Esophagus squamous epithelium (tissue), 5 donors: ENCODE data around the gene RINL. TPM values are rescaled to one million over a fixed set of nuclear protein-coding genes. Genes with fewer than 3 reads are reported as not detected.

Source experiments
- DNase-seq: peaks from one replicate; lab custom pipeline; 2025; lab: John Stamatoyannopoulos, UW
- H3K27ac ChIP-seq, 4 donors: fragments of 200-600 bp; sonication (generic); one replicate each; pipeline ENCODE4 v1.5.1; 2016 to 2019; ENCODE audit warnings: mild to moderate bottlenecking in 1 of 4
- H3K27me3 ChIP-seq, 4 donors: fragments of 200-600 bp; sonication (generic); 1 replicate in 3 of 4; 2 replicates in 1 of 4; pipeline versions ENCODE4 v1.5.1 to v1.6.0; 2017 to 2021; ENCODE audit warnings: antibody characterized with exemption in 1 of 4
- H3K36me3 ChIP-seq, 3 donors: fragments of 200-600 bp; sonication (generic); one replicate each; pipeline ENCODE4 v1.5.1; 2016 to 2019
- H3K4me1 ChIP-seq, 3 donors: fragments of 200-600 bp; sonication (generic); one replicate each; pipeline ENCODE4 v1.5.1; 2017 to 2019
- H3K4me3 ChIP-seq, 4 donors: fragments of 200-600 bp; sonication (generic); 1 replicate in 3 of 4; 2 replicates in 1 of 4; pipeline ENCODE4 v1.5.1; 2016 to 2019; ENCODE audit warnings: mild to moderate bottlenecking in 2 of 4, moderate library complexity in 1 of 4
- H3K9me3 ChIP-seq, 3 donors: fragments of 200-600 bp; sonication (generic); one replicate each; pipeline ENCODE4 v1.5.1; 2016 to 2019
- POLR2A ChIP-seq, 4 donors: fragments of 450-650 bp; IDR thresholded peaks; one replicate each; pipeline ENCODE4 v1.6.1; 2017; ENCODE audit warnings: antibody characterized with exemption in 4 of 4, mild to moderate bottlenecking in 4 of 4, moderate library complexity in 3 of 4
- WGBS, 2 donors: methylation state at CpG; one replicate each; pipeline ENCODE4 v1.1.5; 2018; 5-methylcytosine and 5-hydroxymethylcytosine counted together
- intact Hi-C: fragments of 100-400 bp; cut with DNase I; formaldehyde crosslinking; loops from one replicate; pipeline ENCODE4 v1.15.0; 2022
- total RNA-seq, 4 donors: library from RNA; depleted of rRNA; stranded (reverse); fragments of >200 nt; gene quantifications; one replicate each; pipeline ENCODE4 v1.1.0, GENCODE V29; 2016
- TF ChIP-seq, protein P1 (sequence below), 6 experiments: fragments of 450-650 bp in 4 of 6; fragments of 200-600 bp in 2 of 6; sonication (generic) in 2 of 6; IDR thresholded peaks; one replicate each; pipeline ENCODE4 v1.5.1; 2016 to 2019; ENCODE audit warnings: antibody characterized with exemption in 6 of 6, mild to moderate bottlenecking in 4 of 6, moderate library complexity in 4 of 6
- donor health status: DM: yes; HTN: yes; CAD: no.

Gene RINL
- total RNA-seq, 4 donors from 2014 or later: 4.8 to 14.9 (median 5.7) TPM

GRCh38 chr19:38910488-38910887 is 32.4 kb upstream of the RINL start:
- 91 to 95% methylated on average over 12 of the region's 12 CpGs for WGBS, 2 donors
- peaks cover 0 to 5% (median 0%) of the 10 kb centered on the region in 3 donors for H3K4me1 ChIP-seq
- no peak for DNase-seq

DNA sequence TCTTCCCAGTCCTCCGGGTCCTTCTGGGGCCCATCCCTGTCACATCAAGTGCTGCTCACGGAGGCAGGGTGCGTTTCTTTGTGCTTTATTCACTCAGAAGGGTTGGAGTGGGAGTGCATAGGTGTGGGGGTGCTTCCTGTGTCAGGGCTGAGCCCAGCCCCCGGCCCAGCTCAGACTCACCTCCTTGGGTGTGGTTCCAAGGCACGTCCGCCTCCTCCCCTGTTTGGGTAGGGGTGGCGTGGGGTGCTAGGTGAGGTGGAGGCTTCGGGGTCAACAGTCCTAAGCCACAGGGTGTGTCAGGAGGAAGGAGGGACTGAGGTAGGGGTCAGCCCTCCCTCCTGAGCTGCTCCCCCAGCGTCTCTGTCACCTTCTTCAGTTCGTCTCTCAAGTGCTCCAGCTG is 30.8 kb upstream of the RINL start:
- TF ChIP-seq POLR2A (IDR thresholded peaks at IDR 0.05): no peak
- TF ChIP-seq, protein P1, sequence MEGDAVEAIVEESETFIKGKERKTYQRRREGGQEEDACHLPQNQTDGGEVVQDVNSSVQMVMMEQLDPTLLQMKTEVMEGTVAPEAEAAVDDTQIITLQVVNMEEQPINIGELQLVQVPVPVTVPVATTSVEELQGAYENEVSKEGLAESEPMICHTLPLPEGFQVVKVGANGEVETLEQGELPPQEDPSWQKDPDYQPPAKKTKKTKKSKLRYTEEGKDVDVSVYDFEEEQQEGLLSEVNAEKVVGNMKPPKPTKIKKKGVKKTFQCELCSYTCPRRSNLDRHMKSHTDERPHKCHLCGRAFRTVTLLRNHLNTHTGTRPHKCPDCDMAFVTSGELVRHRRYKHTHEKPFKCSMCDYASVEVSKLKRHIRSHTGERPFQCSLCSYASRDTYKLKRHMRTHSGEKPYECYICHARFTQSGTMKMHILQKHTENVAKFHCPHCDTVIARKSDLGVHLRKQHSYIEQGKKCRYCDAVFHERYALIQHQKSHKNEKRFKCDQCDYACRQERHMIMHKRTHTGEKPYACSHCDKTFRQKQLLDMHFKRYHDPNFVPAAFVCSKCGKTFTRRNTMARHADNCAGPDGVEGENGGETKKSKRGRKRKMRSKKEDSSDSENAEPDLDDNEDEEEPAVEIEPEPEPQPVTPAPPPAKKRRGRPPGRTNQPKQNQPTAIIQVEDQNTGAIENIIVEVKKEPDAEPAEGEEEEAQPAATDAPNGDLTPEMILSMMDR (IDR thresholded peaks at IDR 0.05): no peak
- H3K27me3 ChIP-seq: peaks cover 0 to 23% (median 1%) of the 10 kb centered on the region in 4 donors
- 66 to 78% methylated on average over 3 to 5 of the region's 10 CpGs for WGBS, 2 donors
- H3K9me3 ChIP-seq: no peaks in the 10 kb centered on the region
- H3K36me3 ChIP-seq: peaks cover 15 to 55% (median 20%) of the 10 kb centered on the region in 3 donors
- no peak overlapping the region for H3K4me3 ChIP-seq
- DNase-seq: no peak
- no peak overlapping the region for H3K27ac ChIP-seq
- H3K4me1 ChIP-seq: peaks cover 0 to 5% (median 0%) of the 10 kb centered on the region in 3 donors
- intact Hi-C loops: no loop called here

More at GRCh38 chr19:38910488-38910887, 32.4 kb upstream of the RINL start:
- peaks cover 9 to 49% (median 15%) of the 10 kb centered on the region in 3 donors for H3K36me3 ChIP-seq
- no peaks in the 10 kb centered on the region for H3K9me3 ChIP-seq
- H3K27me3 ChIP-seq: peaks cover 0 to 23% (median 1%) of the 10 kb centered on the region in 4 donors
- H3K4me3 ChIP-seq: no peak overlapping the region
- no peak overlapping the region for H3K27ac ChIP-seq
- intact Hi-C loops: no loop called here
- TF ChIP-seq, protein P1 (IDR thresholded peaks at IDR 0.05): no peak
- no peak for TF ChIP-seq POLR2A (IDR thresholded peaks at IDR 0.05)

DNA sequence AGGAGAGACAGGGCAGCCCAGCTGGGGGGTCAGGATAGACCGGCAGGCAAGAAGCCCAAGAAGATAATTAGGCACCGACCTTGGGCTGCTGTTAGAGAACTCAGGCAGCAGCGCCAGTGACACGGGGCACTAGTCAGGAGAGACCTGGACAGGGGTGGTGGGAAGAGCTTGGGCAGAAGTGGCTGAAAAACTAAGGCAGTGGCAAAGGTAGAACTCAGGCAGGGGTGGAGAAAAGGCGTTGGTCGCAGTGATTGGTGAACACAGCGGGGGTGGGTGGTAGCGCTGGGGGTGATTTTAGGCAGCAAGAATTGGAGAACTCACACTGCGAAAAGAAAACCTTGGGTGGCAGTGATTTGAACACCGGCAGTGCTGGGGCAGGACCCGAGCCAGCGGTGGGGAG is 29.6 kb upstream of the RINL start:
- Histone ChIP-seq H3K4me3 (no peak overlapping the region), H3K9me3 (no peaks in the 10 kb centered on the region), H3K27ac (no peak overlapping the region), H3K36me3 (peaks cover 15 to 60% (median 20%) of the 10 kb centered on the region in 3 donors), H3K4me1 (peaks cover 0 to 12% (median 0%) of the 10 kb centered on the region in 3 donors), H3K27me3 (peaks cover 0 to 20% (median 1%) of the 10 kb centered on the region in 4 donors)
- intact Hi-C loops: no loop called here
- WGBS, 2 donors: 93 to 94% methylated on average over 12 of the region's 12 CpGs
- no peak for DNase-seq
- TF ChIP-seq, protein P1 (IDR thresholded peaks at IDR 0.05): no peak
- no peak for TF ChIP-seq POLR2A (IDR thresholded peaks at IDR 0.05)

GRCh38 chr19:38907227-38907626 is 29.2 kb upstream of the RINL start:
- H3K27ac ChIP-seq: no peak overlapping the region
- peaks cover 0 to 12% (median 0%) of the 10 kb centered on the region in 3 donors for H3K4me1 ChIP-seq
- H3K4me3 ChIP-seq: no peak overlapping the region
- no peak for TF ChIP-seq POLR2A (IDR thresholded peaks at IDR 0.05)
- TF ChIP-seq, protein P1 (IDR thresholded peaks at IDR 0.05): no peak
- DNase-seq: no peak
- intact Hi-C loops: no loop called here
- H3K36me3 ChIP-seq: peaks cover 15 to 60% (median 20%) of the 10 kb centered on the region in 3 donors
- peaks cover 0 to 16% (median 1%) of the 10 kb centered on the region in 4 donors for H3K27me3 ChIP-seq
- H3K9me3 ChIP-seq: no peaks in the 10 kb centered on the region
- WGBS, 2 donors: 90 to 100% methylated on average over 1 to 2 of the region's 29 CpGs

GRCh38 chr19:38905620-38906019 is 27.5 kb upstream of the RINL start:
- no peak overlapping the region for H3K4me3 ChIP-seq
- 100% methylated on average over 2 of the region's 4 CpGs; no CpG with 5 or more reads in 1 of the 2 donors for WGBS, 2 donors
- no peak overlapping the region for H3K27ac ChIP-seq
- H3K9me3 ChIP-seq: no peaks in the 10 kb centered on the region
- no peak for DNase-seq
- intact Hi-C loops: no loop called here
- H3K4me1 ChIP-seq: peaks cover 4 to 17% (median 5%) of the 10 kb centered on the region in 3 donors
- H3K36me3 ChIP-seq: peaks cover 15 to 60% (median 20%) of the 10 kb centered on the region in 3 donors
- no peaks in the 10 kb centered on the region for H3K27me3 ChIP-seq
- no peak for TF ChIP-seq POLR2A (IDR thresholded peaks at IDR 0.05)
- TF ChIP-seq, protein P1 (IDR thresholded peaks at IDR 0.05): no peak
